ENCODE results near the gene ZMAT5. TPM values are rescaled to one million over a fixed set of nuclear protein-coding genes. Genes with fewer than 3 reads are reported as not detected.

Gene ZMAT5
- total RNA-seq, 1 experiment from 2014 or later, result 16.0 TPM

GRCh38 chr22:29689206-29689879, 77.5 kb downstream of the ZMAT5 start:
- H3K79me2 ChIP-seq (ENCODE audit: insufficient read depth, low read length), result no peaks in the 10 kb centered on the region; the same call in 1 of the 2 replicates
- H3K27me3 ChIP-seq (ENCODE audit: insufficient read depth, low read length), result no peaks in the 10 kb centered on the region
- TF ChIP-seq ELF1 (IDR thresholded peaks at IDR 0.05; ENCODE audit: borderline replicate concordance, low read depth), result no peak
- TF ChIP-seq TCF7L2 (IDR thresholded peaks at IDR 0.05; ENCODE audit: borderline replicate concordance, extremely low read depth, insufficient read depth, insufficient read length), result no peak
- TF ChIP-seq RAD21 (IDR thresholded peaks at IDR 0.05; ENCODE audit: low read depth), result no peak
- TF ChIP-seq EZH2phosphoT487 (IDR thresholded peaks at IDR 0.05; ENCODE audit: borderline replicate concordance), result no peak
- TF ChIP-seq SRF (IDR thresholded peaks at IDR 0.05; ENCODE audit: low read depth), result no peak
- no peak for TF ChIP-seq EGR1 (IDR thresholded peaks at IDR 0.05; ENCODE audit: low read depth)
- RAD21 ChIA-PET (ENCODE audit: low non-redundant PET in 1 of 2, low total read pairs in 2 of 2, uncharacterized antibody in 2 of 2, unreplicated experiment in 2 of 2), result interaction anchor here (0.7 to 1.2 kb wide), 2 partner anchors 12 to 400 kb away, joined by 3 to 4 read pairs; no protein-coding TSS in a partner anchor
- H3K9ac ChIP-seq (ENCODE audit: low read length), result no peak overlapping the region
- H4K20me1 ChIP-seq (ENCODE audit: insufficient read depth), result no peaks in the 10 kb centered on the region
- H3K4me1 ChIP-seq (ENCODE audit: control insufficient read depth in 1 of 2, insufficient read depth in 2 of 2, low read length in 2 of 2), result no peaks in the 10 kb centered on the region
- no peak for DNase-seq (ENCODE audit: low read depth, low spot score)
- POLR2A ChIA-PET, result interaction anchor here (0.7 kb wide), 1 partner anchor 17 kb away, joined by 4 read pairs; no protein-coding TSS in a partner anchor
- H3K4me3 ChIP-seq (replicated peaks in 1 of 2; ENCODE audit: low read depth in 1 of 2, low read length in 2 of 2), result no peak overlapping the region
- no peaks in the 10 kb centered on the region for H3K9me2 ChIP-seq (ENCODE audit: insufficient read depth)
- no peak overlapping the region for H3K4me2 ChIP-seq (ENCODE audit: low read length)
- intact Hi-C loops (cut with micrococcal nuclease), result loop anchor here (1.0 kb wide), 2 partner anchors 316 to 400 kb away; no protein-coding TSS in a partner anchor
- no peak overlapping the region for H2AFZ ChIP-seq (ENCODE audit: low read depth, low read length, poor library complexity, severe bottlenecking)
- no TSS peak for BruUV-seq (replicated peaks)
- H3K9me3 ChIP-seq (ENCODE audit: control insufficient read depth in 1 of 2, insufficient read depth in 1 of 2, low read depth in 1 of 2, low read length in 2 of 2), result no peaks in the 10 kb centered on the region
- no peaks in the 10 kb centered on the region for H3K36me3 ChIP-seq (ENCODE audit: control insufficient read depth in 1 of 2, insufficient read depth in 2 of 2, low read length in 2 of 2)
- CTCF ChIA-PET, result interaction anchor here (0.9 to 2.5 kb wide), 13 partner anchors 9 to 638 kb away, joined by 3 to 25 read pairs (median 5); partner anchors contain the start of gene TBC1D10A
- no peak overlapping the region for H3K27ac ChIP-seq (ENCODE audit: low read depth, low read length)
- peak; percentile 7; the same call in 1 of the 2 replicates for ATAC-seq

- ChIA-PET POLR2A (no interaction called here), RAD21 (ENCODE audit: low non-redundant PET in 1 of 2, low total read pairs in 2 of 2, uncharacterized antibody in 2 of 2, unreplicated experiment in 2 of 2) (no interaction called here), CTCF (no interaction called here)
- Histone ChIP-seq H3K4me1 (ENCODE audit: control insufficient read depth in 1 of 2, insufficient read depth in 2 of 2, low read length in 2 of 2) (no peaks in the 10 kb centered on the region), H3K4me2 (ENCODE audit: low read length) (no peak overlapping the region), H3K4me3 (replicated peaks in 1 of 2; ENCODE audit: low read depth in 1 of 2, low read length in 2 of 2) (no peak overlapping the region), H4K20me1 (ENCODE audit: insufficient read depth) (no peaks in the 10 kb centered on the region), H3K36me3 (ENCODE audit: control insufficient read depth in 1 of 2, insufficient read depth in 2 of 2, low read length in 2 of 2) (peaks cover 7 to 12% of the 10 kb centered on the region in 2 experiments), H3K9ac (ENCODE audit: low read length) (no peak overlapping the region), H3K27ac (ENCODE audit: low read depth, low read length) (no peak overlapping the region), H3K9me2 (ENCODE audit: insufficient read depth) (no peaks in the 10 kb centered on the region), H3K9me3 (ENCODE audit: control insufficient read depth in 1 of 2, insufficient read depth in 1 of 2, low read depth in 1 of 2, low read length in 2 of 2) (no peaks in the 10 kb centered on the region), H3K79me2 (ENCODE audit: insufficient read depth, low read length) (no peaks in the 10 kb centered on the region), H3K27me3 (ENCODE audit: insufficient read depth, low read length) (no peaks in the 10 kb centered on the region), H2AFZ (ENCODE audit: low read depth, low read length, poor library complexity, severe bottlenecking) (no peak overlapping the region)
- intact Hi-C loops (cut with micrococcal nuclease), result no loop called here
- ATAC-seq, result no peak
- no peak for DNase-seq (ENCODE audit: low read depth, low spot score)
- TF ChIP-seq ATF3 (IDR thresholded peaks at IDR 0.05) (no peak), JUND (IDR thresholded peaks at IDR 0.05) (no peak)
- BruUV-seq (replicated peaks), result no TSS peak
Measured at GRCh38 chr22:29684244-29684643, 82.6 kb downstream of the ZMAT5 start.
